ENCODE measurements around the gene APOF. TPM values are rescaled to one million over a fixed set of nuclear protein-coding genes. Genes with fewer than 3 reads are reported as not detected.

APOF gene
- total RNA-seq, 2 donors from 2014 or later: not detected

- Mint-ChIP-seq H3K4me1 (peaks cover 5% of the 10 kb centered on the region), H3K9me3 (no peaks in the 10 kb centered on the region), H3K27me3 (ENCODE audit: insufficient read depth) (no peaks in the 10 kb centered on the region), H3K27ac (no peak overlapping the region), H3K36me3 (ENCODE audit: low read depth) (peaks cover 56% of the 10 kb centered on the region), H3K4me3 (no peak overlapping the region)
- Histone ChIP-seq H3K27me3 (ENCODE audit: control insufficient read depth, insufficient read depth, low read length, poor library complexity, severe bottlenecking) (no peaks in the 10 kb centered on the region), H3K36me3 (ENCODE audit: control insufficient read depth, insufficient read depth, low read length) (peaks cover 55% of the 10 kb centered on the region), H3K27ac (ENCODE audit: low read depth, low read length) (no peak overlapping the region), H3K9me3 (ENCODE audit: control insufficient read depth, low read length) (no peaks in the 10 kb centered on the region), H3K4me3 (ENCODE audit: low read length) (no peak overlapping the region), H3K9ac (ENCODE audit: extremely low read depth, low read length, poor library complexity, severe bottlenecking) (no peak overlapping the region), H3K4me1 (ENCODE audit: control insufficient read depth, insufficient read depth, low read length) (peaks cover 5% of the 10 kb centered on the region)
- WGBS, 2 experiments (ENCODE audit: insufficient coverage in 1 of 2, insufficient read length in 1 of 2): 96 to 97% methylated on average over 12 of the region's 12 CpGs
- TF ChIP-seq CTCF (conservative IDR thresholded peaks at IDR 0.05): no peak
- no peak for DNase-seq
These were observed 51.7 kb downstream of the APOF start for GRCh38 chr12:56311003-56311402.

Other genes starting within 250 kb of the APOF start
- gene RPL41, start 246.2 kb downstream of the APOF start, total RNA-seq: 1,000 to 10,000 TPM; 4,305 to 4,379 TPM
- 1 to 10 TPM; 7.9 to 9.1 TPM for gene ZC3H10, start 244.6 kb downstream of the APOF start, total RNA-seq
- 100 to 1,000 TPM in 1 of 2 donors, 10 to 100 TPM in 1; 97.0 to 118 TPM for gene ESYT1, start 234.6 kb downstream of the APOF start, total RNA-seq
- gene MYL6B, start 210.3 kb downstream of the APOF start, total RNA-seq: 100 to 1,000 TPM; 153 to 191 TPM
- 1,000 to 10,000 TPM; 1,640 to 1,647 TPM for gene MYL6, start 204.5 kb downstream of the APOF start, total RNA-seq
- gene SMARCC2, start 173.4 kb downstream of the APOF start, total RNA-seq: 100 to 1,000 TPM; 127 to 129 TPM
- 10 to 100 TPM; 45.8 to 48.9 TPM for gene RNF41, start 140.9 kb downstream of the APOF start, total RNA-seq
- gene NABP2, start 138.5 kb downstream of the APOF start, total RNA-seq: 10 to 100 TPM; 27.0 to 35.1 TPM
- gene SLC39A5, start 132.8 kb downstream of the APOF start, total RNA-seq: 1 to 10 TPM; 2.5 to 3.2 TPM
- 10 to 100 TPM; 39.3 to 54.9 TPM for gene ANKRD52, start 104.5 kb downstream of the APOF start, total RNA-seq
- gene COQ10A, start 95.9 kb downstream of the APOF start, total RNA-seq: 10 to 100 TPM; 20.5 to 23.2 TPM
- gene CS, start 62.5 kb downstream of the APOF start, total RNA-seq: 100 to 1,000 TPM; 134 to 167 TPM
- 100 to 1,000 TPM; 183 to 198 TPM for gene CNPY2, start 46.9 kb downstream of the APOF start, total RNA-seq
- 10 to 100 TPM; 66.5 to 90.3 TPM for gene PAN2, start 28.9 kb downstream of the APOF start, total RNA-seq
- 10 to 100 TPM in 1 of 2 donors, 1 to 10 TPM in 1; 4.6 to 10.4 TPM for gene IL23A, start 24.0 kb downstream of the APOF start, total RNA-seq
- gene STAT2, start 2.8 kb downstream of the APOF start, total RNA-seq: 100 to 1,000 TPM; 107 to 112 TPM
- gene TIMELESS, start 86.6 kb upstream of the APOF start, total RNA-seq: 10 to 100 TPM; 64.5 to 85.3 TPM
- not detected for gene MIP, start 91.8 kb upstream of the APOF start, total RNA-seq
- 1 to 10 TPM; 2.9 to 3.8 TPM for gene SPRYD4, start 105.7 kb upstream of the APOF start, total RNA-seq
- gene GLS2, start 125.3 kb upstream of the APOF start, total RNA-seq: 1 to 10 TPM; 1.5 to 2.7 TPM
- 10 to 100 TPM; 26.3 to 33.8 TPM for gene RBMS2, start 159.0 kb upstream of the APOF start, total RNA-seq